ENCODE measurements around the gene CELF4.

Gene CELF4

DNA sequence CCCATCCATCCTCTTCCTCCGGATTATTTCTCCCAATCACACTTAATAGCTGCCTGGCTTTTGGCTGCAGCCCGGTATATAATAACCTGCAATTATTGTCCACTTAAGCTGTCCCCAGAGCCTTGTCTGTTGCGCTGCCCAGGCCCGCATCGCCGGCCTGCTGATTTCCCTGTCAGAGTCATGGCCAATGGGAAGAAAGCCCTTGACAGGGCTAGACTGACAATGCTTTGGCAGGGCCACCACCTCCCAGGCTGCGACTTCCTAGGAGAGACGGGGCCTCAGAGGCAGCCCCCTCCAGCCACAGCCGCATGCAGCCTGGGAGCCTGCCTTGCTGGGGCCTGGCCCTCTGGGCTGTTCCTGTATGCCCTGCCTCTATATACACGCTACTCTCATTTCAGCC lies 10.0 kb upstream of the CELF4 start:
- no peak for DNase-seq (ENCODE audit: low read depth)
- TF ChIP-seq, protein P1, sequence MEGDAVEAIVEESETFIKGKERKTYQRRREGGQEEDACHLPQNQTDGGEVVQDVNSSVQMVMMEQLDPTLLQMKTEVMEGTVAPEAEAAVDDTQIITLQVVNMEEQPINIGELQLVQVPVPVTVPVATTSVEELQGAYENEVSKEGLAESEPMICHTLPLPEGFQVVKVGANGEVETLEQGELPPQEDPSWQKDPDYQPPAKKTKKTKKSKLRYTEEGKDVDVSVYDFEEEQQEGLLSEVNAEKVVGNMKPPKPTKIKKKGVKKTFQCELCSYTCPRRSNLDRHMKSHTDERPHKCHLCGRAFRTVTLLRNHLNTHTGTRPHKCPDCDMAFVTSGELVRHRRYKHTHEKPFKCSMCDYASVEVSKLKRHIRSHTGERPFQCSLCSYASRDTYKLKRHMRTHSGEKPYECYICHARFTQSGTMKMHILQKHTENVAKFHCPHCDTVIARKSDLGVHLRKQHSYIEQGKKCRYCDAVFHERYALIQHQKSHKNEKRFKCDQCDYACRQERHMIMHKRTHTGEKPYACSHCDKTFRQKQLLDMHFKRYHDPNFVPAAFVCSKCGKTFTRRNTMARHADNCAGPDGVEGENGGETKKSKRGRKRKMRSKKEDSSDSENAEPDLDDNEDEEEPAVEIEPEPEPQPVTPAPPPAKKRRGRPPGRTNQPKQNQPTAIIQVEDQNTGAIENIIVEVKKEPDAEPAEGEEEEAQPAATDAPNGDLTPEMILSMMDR (conservative IDR thresholded peaks at IDR 0.05; ENCODE audit: low read length): no peak
- no peak overlapping the region for H3K4me3 ChIP-seq (ENCODE audit: low read length)

DNA sequence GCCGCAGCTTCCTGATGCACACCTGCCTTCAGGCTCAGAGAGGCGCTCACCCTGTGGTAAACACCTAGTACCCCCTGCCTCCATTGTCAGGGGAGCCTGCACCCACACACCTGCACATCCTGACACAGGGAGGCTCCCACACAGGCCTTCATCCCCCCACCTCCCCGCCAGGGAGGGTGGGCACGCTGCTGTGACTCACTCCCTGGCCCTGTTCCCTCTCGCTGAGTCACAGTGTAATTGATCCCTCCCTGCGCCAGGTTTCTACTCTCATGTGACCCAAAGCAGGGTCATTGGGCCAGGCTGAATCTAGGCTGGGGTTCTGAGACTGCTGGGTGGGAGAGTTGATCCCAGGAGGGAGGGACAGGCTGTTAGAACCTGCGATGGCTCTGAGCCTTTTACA lies 8.5 kb upstream of the CELF4 start:
- H3K4me3 ChIP-seq (ENCODE audit: low read length): no peak overlapping the region
- TF ChIP-seq, protein P1 (conservative IDR thresholded peaks at IDR 0.05; ENCODE audit: low read length): no peak
- no peak for DNase-seq (ENCODE audit: low read depth)

DNA sequence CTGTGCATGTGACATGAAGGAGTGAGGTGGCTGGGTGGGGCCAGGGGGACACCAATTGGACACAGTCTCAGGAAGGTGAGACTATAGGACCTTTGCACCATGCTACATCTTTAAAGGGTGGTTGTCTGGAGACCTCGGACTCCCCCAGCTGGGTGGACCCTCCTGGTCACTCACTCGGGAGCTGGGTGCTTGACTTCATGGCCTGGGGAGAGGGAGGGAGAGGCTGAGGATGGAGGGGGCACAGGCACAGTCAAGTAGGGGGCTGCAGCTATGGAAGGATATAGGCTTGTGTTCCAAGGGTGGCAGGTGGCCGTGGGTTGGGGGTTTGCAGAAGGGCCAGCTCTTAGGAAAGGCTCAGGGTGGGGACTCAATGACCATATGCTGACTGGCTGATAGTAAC lies 7.1 kb upstream of the CELF4 start:
- no peak for DNase-seq (ENCODE audit: low read depth)
- no peak overlapping the region for H3K4me3 ChIP-seq (ENCODE audit: low read length)
- TF ChIP-seq, protein P1 (conservative IDR thresholded peaks at IDR 0.05; ENCODE audit: low read length): no peak

DNA sequence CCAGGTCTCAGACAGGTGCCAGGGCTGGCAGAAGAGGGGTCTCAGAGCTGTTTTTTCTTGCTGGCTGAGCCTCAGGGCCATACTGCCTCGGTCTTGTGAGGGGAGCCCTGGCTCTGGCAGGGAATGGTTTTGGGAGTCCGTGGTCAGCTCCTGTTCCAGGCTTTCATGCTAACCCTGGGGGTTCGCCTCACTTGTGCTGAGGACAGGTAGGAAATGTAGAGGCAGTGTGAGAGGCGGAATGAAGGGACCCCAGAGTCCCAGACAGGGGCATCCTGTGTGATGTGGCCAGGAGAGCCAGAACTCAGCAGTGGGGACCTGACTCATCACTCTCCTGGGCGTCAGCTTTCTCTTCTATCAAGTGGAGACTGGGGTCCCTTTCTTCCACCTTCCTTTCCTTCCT lies 5.7 kb upstream of the CELF4 start:
- DNase-seq (ENCODE audit: low read depth): no peak
- H3K4me3 ChIP-seq (ENCODE audit: low read length): no peak overlapping the region
- TF ChIP-seq, protein P1 (conservative IDR thresholded peaks at IDR 0.05; ENCODE audit: low read length): no peak

DNA sequence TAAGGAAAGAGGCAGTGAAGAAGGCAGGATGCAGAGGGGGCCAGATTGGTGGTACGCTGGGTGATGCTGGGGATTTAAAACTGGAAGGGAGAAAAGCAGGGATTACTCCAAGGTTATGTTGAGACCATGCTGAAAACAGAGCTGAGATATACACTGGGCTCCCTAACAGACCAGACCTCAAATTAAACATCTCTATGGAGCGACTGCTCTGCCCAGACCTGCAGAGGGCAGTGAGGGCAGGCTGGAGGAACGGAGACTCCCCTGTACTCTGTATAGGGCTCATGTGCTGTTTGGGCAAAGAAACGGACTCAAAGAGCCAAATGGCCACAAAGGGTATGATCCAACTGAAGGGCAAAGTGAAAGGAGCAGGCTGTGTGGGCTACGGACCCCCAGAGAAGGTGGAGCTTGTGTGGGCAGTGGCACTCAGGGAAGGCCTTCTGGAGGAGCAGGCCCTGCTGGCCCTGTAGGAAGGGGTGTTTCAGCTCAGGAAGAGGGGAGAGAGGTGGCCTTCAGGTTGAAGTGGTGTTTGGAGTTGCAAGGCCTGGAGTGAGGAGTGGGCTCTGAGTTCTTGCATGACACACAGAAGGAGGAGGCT lies 4.8 kb upstream of the CELF4 start:
- DNase-seq (ENCODE audit: low read depth): no peak
- TF ChIP-seq, protein P1 (conservative IDR thresholded peaks at IDR 0.05; ENCODE audit: low read length): no peak
- H3K4me3 ChIP-seq (ENCODE audit: low read length): no peak overlapping the region

DNA sequence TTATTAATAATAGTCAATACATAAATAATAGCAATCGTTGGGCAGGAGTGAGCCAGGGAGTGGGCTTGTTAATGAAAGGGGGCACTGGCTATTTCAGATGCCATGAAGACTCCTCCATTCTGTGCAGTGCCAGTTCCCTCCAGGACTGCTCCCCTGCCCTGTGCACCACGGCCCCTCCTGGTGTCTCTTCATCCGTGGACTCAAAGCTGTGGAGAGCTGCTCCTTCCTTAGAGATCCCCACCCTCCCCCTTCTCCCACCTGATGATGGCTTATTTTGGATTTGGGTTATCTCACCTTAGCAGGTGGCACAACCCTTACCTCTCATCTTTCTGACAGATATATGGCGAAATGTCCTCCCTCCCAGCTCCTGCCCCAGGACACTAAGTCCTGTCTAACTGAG lies 3.1 kb upstream of the CELF4 start:
- no peak overlapping the region for H3K4me3 ChIP-seq (ENCODE audit: low read length)
- TF ChIP-seq, protein P1 (conservative IDR thresholded peaks at IDR 0.05; ENCODE audit: low read length): no peak
- no peak for DNase-seq (ENCODE audit: low read depth)

DNA sequence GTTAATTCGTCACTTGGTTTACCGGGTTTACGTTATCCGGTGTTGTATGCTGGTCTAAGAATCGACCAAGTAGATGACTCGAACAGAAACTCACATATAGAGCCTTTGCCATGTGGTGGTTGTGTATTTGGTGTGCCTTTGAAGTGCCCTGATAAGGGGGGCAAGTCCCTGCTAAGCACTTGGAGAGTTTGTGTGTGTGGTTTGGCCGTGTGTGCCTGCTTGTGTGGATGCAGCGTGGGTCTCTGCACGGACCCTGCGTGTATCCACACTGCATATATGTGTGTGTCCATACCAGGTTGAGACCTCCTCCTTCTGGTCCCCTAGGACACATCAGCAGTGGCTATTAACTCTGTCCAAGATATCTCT lies 2.4 kb upstream of the CELF4 start:
- H3K4me3 ChIP-seq (ENCODE audit: low read length): no peak overlapping the region
- no peak for DNase-seq (ENCODE audit: low read depth)
- TF ChIP-seq, protein P1 (conservative IDR thresholded peaks at IDR 0.05; ENCODE audit: low read length): no peak

Measured in AG10803 (cell line).